ENCODE data around the gene TRABD2B. TPM values are rescaled to one million over a fixed set of nuclear protein-coding genes. Genes with fewer than 3 reads are reported as not detected.

Gene TRABD2B
- total and polyA plus RNA-seq, 2 of the 4 experiments (the other 2 are of a cell fraction) = not detected

GRCh38 chr1:48019714-48020315 lies 22.6 kb upstream of the TRABD2B start:
- in situ Hi-C loops (cut with MboI; ENCODE audit: low sequenced_read_pairs) = no loop called here

More at GRCh38 chr1:48019714-48020315, 22.6 kb upstream of the TRABD2B start:
- H2BK5ac ChIP-seq (ENCODE audit: low read depth, low read length, poor library complexity, severe bottlenecking) = no peak overlapping the region
- H3K79me1 ChIP-seq (ENCODE audit: low read depth in 1 of 2, low read length in 2 of 2) = no peaks in the 10 kb centered on the region
- DNase-seq (no peak), ATAC-seq (ENCODE audit: low read depth) (no peak)
- no peaks in the 10 kb centered on the region for H3K27me3 ChIP-seq (ENCODE audit: control insufficient read depth, insufficient read depth, low read length)
- ChIA-PET CTCF (no interaction called here), POLR2A (ENCODE audit: unreplicated experiment) (no interaction called here)
- H3K4me2 ChIP-seq (ENCODE audit: low read depth, low read length) = no peak overlapping the region
- BruUV-seq (replicated peaks) = no TSS peak
- no peak overlapping the region for H3K4ac ChIP-seq (ENCODE audit: low read depth, low read length)
- H3K36me3 ChIP-seq (ENCODE audit: control insufficient read depth, insufficient read depth, low read length) = no peaks in the 10 kb centered on the region
- H2AK9ac ChIP-seq (replicated peaks; ENCODE audit: low read depth, low read length, poor library complexity) = no peak overlapping the region
- 10% methylated on average over 2 of the region's 6 CpGs; no CpG with 5 or more reads in 1 of the 2 experiments for WGBS, 2 experiments (ENCODE audit: extremely low coverage in 2 of 2, insufficient read length in 1 of 2)
- no peak overlapping the region for H3K4me3 ChIP-seq (ENCODE audit: insufficient read depth, low read depth, low read length)
- H3K9me1 ChIP-seq (ENCODE audit: insufficient read depth, low read length) = no peaks in the 10 kb centered on the region
- no peaks in the 10 kb centered on the region; the same call in 1 of the 2 replicates for H3K4me1 ChIP-seq (ENCODE audit: control insufficient read depth, insufficient read depth, low read length)
- H3K9ac ChIP-seq (ENCODE audit: low read depth, low read length) = no peak overlapping the region
- no peak overlapping the region for H4K5ac ChIP-seq (ENCODE audit: low read depth, low read length)
- H3K18ac ChIP-seq (ENCODE audit: low read depth, low read length) = no peak overlapping the region
- dilution Hi-C loops (cut with HindIII; ENCODE audit: low sequenced_read_pairs, unreplicated experiment) = no loop called here
- no peak overlapping the region for H2BK120ac ChIP-seq (ENCODE audit: low read depth, low read length)
- no peaks in the 10 kb centered on the region for H4K20me1 ChIP-seq (ENCODE audit: insufficient read depth, low read length)
- no peak overlapping the region for H2AK5ac ChIP-seq (ENCODE audit: low read depth, low read length)
- no peak overlapping the region for H3K23ac ChIP-seq (ENCODE audit: low read depth, low read length)
- no peak overlapping the region for H3K27ac ChIP-seq (ENCODE audit: insufficient read depth, low read length)
- TF ChIP-seq MXI1 (IDR thresholded peaks at IDR 0.05; ENCODE audit: borderline replicate concordance, low read depth, low read length) (no peak), CHD1 (IDR thresholded peaks at IDR 0.05; ENCODE audit: low read depth, low read length) (no peak), CTCF (conservative IDR thresholded peaks at IDR 0.05; ENCODE audit: low read depth, low read length) (no peak), RAD21 (IDR thresholded peaks at IDR 0.05; ENCODE audit: low read length) (no peak), RFX5 (IDR thresholded peaks at IDR 0.05; ENCODE audit: low read depth, low read length) (no peak)
- H2AFZ ChIP-seq (replicated peaks; ENCODE audit: low read length, poor library complexity) = peak overlapping the region; percentile 27
- intact Hi-C loops (cut with micrococcal nuclease) = no loop called here
- no peak overlapping the region for H4K91ac ChIP-seq (ENCODE audit: insufficient read depth, low read depth, low read length)
- H3K9me3 ChIP-seq (ENCODE audit: control insufficient read depth, insufficient read depth, low read length) = no peaks in the 10 kb centered on the region
- no peak overlapping the region for H2BK15ac ChIP-seq (ENCODE audit: low read depth, low read length)
- H4K8ac ChIP-seq (ENCODE audit: low read depth in 2 of 2, low read length in 2 of 2) = no peak overlapping the region
- no peak overlapping the region for H3K56ac ChIP-seq (ENCODE audit: extremely low read depth, insufficient read depth, low read length)
- no peak overlapping the region for H3K14ac ChIP-seq (replicated peaks; ENCODE audit: low read depth, low read length)
- H2BK20ac ChIP-seq (ENCODE audit: low read depth, low read length) = no peak overlapping the region
